Activated CD4-positive, alpha-beta T cell treated with anti-CD3 and anti-CD28 coated beads for 48 hours (primary cell): ENCODE measurements around the gene ERBIN.
"Not testable (repeated sequence)": the region's sequence is repeated elsewhere in the genome, so short reads cannot be mapped to it uniquely, and the experiment has no call there.

Experiments used
- DNase-seq: peaks from one replicate; pipeline ENCODE4 v3.0.0-alpha.2; 2020

ERBIN gene

GRCh38 chr5:66010476-66010875 lies 84.1 kb downstream of the ERBIN start:
- DNase-seq, result no peak

- DNase-seq, result no peak
These were observed 85.9 kb downstream of the ERBIN start for GRCh38 chr5:66012271-66012670.

- no peak for DNase-seq
These were observed 87.0 kb downstream of the ERBIN start for GRCh38 chr5:66013397-66013796.

- DNase-seq, result no peak
These were observed 87.5 kb downstream of the ERBIN start for GRCh38 chr5:66013906-66014305.

GRCh38 chr5:66015196-66015960 lies 89.0 kb downstream of the ERBIN start:
- DNase-seq, result no peak

GRCh38 chr5:66021585-66021984 lies 95.2 kb downstream of the ERBIN start:
- DNase-seq, result no peak

GRCh38 chr5:66039296-66039695 lies 112.9 kb downstream of the ERBIN start:
- no peak for DNase-seq

GRCh38 chr5:66039701-66040100 lies 113.3 kb downstream of the ERBIN start:
- no peak for DNase-seq

GRCh38 chr5:66041627-66042026 lies 115.3 kb downstream of the ERBIN start:
- DNase-seq, result no peak

GRCh38 chr5:66057239-66057638 lies 130.9 kb downstream of the ERBIN start:
- DNase-seq, result no peak

GRCh38 chr5:66061320-66061719 lies 134.9 kb downstream of the ERBIN start:
- DNase-seq, result not testable (repeated sequence)

- not testable (repeated sequence) for DNase-seq
These were observed 136.7 kb downstream of the ERBIN start for GRCh38 chr5:66063061-66063460.

GRCh38 chr5:66066826-66067225 lies 140.5 kb downstream of the ERBIN start:
- DNase-seq, result no peak

- no peak for DNase-seq
These were observed 145.7 kb downstream of the ERBIN start for GRCh38 chr5:66072031-66072430.

GRCh38 chr5:66074901-66075300 lies 148.5 kb downstream of the ERBIN start:
- DNase-seq, result no peak

GRCh38 chr5:66080664-66081063 lies 154.3 kb downstream of the ERBIN start:
- DNase-seq, result no peak

GRCh38 chr5:66089384-66089783 lies 163.0 kb downstream of the ERBIN start:
- no peak for DNase-seq

GRCh38 chr5:66100851-66101250 lies 174.5 kb downstream of the ERBIN start:
- no peak for DNase-seq

- no peak for DNase-seq
These were observed 186.8 kb downstream of the ERBIN start for GRCh38 chr5:66113160-66113559.

GRCh38 chr5:66118304-66118703 lies 191.9 kb downstream of the ERBIN start:
- no peak for DNase-seq

GRCh38 chr5:66122379-66123034 lies 196.1 kb downstream of the ERBIN start:
- no peak for DNase-seq

- DNase-seq, result no peak
These were observed 202.8 kb downstream of the ERBIN start for GRCh38 chr5:66129144-66129543.

GRCh38 chr5:66130493-66130892 lies 204.1 kb downstream of the ERBIN start:
- no peak for DNase-seq
